GM12801 (cell line): ENCODE results near the gene CYP27B1.

Source experiments
- TF ChIP-seq, protein P1 (sequence below): IDR thresholded peaks from one replicate; pipeline ENCODE4 v1.5.1; 2011; ENCODE audit warnings: control low read depth; ENCODE audit not compliant: insufficient read length; ENCODE audit errors: extremely low read depth

Gene CYP27B1

GRCh38 chr12:57752668-57753000, 14.2 kb downstream of the CYP27B1 start:
- TF ChIP-seq, protein P1, sequence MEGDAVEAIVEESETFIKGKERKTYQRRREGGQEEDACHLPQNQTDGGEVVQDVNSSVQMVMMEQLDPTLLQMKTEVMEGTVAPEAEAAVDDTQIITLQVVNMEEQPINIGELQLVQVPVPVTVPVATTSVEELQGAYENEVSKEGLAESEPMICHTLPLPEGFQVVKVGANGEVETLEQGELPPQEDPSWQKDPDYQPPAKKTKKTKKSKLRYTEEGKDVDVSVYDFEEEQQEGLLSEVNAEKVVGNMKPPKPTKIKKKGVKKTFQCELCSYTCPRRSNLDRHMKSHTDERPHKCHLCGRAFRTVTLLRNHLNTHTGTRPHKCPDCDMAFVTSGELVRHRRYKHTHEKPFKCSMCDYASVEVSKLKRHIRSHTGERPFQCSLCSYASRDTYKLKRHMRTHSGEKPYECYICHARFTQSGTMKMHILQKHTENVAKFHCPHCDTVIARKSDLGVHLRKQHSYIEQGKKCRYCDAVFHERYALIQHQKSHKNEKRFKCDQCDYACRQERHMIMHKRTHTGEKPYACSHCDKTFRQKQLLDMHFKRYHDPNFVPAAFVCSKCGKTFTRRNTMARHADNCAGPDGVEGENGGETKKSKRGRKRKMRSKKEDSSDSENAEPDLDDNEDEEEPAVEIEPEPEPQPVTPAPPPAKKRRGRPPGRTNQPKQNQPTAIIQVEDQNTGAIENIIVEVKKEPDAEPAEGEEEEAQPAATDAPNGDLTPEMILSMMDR = no peak

- TF ChIP-seq, protein P1 = no peak
Measured at GRCh38 chr12:57751788-57752667, 14.8 kb downstream of the CYP27B1 start, which contains the start of gene CDK4. CDK4 (minus strand) TSS chr12:57752310; CDS start chr12:57751717, 593 bp downstream.

GRCh38 chr12:57751432-57751787, 15.5 kb downstream of the CYP27B1 start:
- TF ChIP-seq, protein P1 = no peak

GRCh38 chr12:57750561-57751431, 16.1 kb downstream of the CYP27B1 start:
- TF ChIP-seq, protein P1 = no peak

- TF ChIP-seq, protein P1 = no peak
Measured at GRCh38 chr12:57749061-57749460, 17.8 kb downstream of the CYP27B1 start.

DNA sequence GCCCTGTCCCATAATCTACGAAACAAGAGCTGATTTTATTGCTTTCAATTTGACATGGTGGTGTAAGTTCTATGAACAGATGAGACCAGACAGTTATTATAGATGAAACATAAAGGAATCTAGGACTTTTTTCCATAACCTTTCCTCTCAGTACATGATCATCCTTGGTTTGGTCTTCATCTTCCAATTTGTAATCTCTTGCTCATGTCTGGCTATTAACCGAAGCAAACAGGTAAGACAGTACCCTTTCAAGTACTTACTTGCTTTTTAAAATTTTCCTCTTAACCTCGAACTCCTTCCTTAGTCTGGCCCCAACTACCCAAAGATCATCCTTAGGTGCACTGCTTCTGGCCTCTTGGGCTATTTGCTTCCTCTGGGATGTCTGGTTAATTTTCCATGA, 20.9 kb downstream of the CYP27B1 start:
- TF ChIP-seq, protein P1 = no peak

DNA sequence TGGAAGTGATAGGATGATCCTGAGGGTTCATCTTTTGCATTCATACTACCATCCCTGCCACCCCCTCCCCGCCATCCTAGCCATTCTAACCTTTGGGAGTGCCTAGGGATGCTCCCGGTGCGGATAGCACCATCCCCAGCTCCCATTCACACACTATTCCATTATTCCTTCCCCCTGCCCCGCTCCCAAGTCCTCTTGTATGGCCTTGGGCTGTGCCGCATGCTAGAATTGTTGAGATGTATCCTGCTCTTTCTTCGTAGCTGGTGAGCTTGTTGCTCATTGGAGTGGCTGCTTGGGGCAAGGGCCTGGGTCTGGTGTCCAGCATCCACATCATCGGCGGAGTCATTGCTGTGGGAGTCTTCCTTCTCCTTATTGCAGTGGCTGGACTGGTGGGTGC, 21.4 kb downstream of the CYP27B1 start:
- TF ChIP-seq, protein P1 = no peak
